ENCODE data around the gene C1QTNF12. TPM values are rescaled to one million over a fixed set of nuclear protein-coding genes. Genes with fewer than 3 reads are reported as not detected.

The C1QTNF12 gene
- total and polyA plus RNA-seq, 2 of the 8 experiments (the other 6 are each of a cell fraction or from before 2014, with no cell fraction given), result 2.1 to 3.7 TPM

- H3K14ac ChIP-seq (ENCODE audit: insufficient read length), result no peak overlapping the region
- H3K18ac ChIP-seq (ENCODE audit: extremely low read depth, low read length), result no peak overlapping the region
- peak overlapping the region; percentile 25; the same call in 1 of the 2 replicates for H4K8ac ChIP-seq (ENCODE audit: extremely low read depth, insufficient read depth, low read length)
- no peak overlapping the region for H3K56ac ChIP-seq (replicated peaks; ENCODE audit: insufficient read length, low read depth, low read length)
- WGBS, 2 experiments (ENCODE audit: extremely low coverage in 1 of 2, insufficient coverage in 1 of 2, insufficient read length in 1 of 2, insufficient replicate concordance in 2 of 2, low coverage in 1 of 2, low lambda C conversion rate in 2 of 2, missing lambda C conversion rate in 1 of 2), result 94% methylated on average over 24 of the region's 38 CpGs; no CpG with 5 or more reads in 1 of the 2 experiments
- H4K20me1 ChIP-seq (replicated peaks in 1 of 2; ENCODE audit: control insufficient read depth in 1 of 2, insufficient read depth in 2 of 2, low read length in 2 of 2), result no peaks in the 10 kb centered on the region
- ChIA-PET CTCF (ENCODE audit: partially characterized antibody) (interaction anchor here (0.8 to 1.6 kb wide), 3 partner anchors 63 to 184 kb away, joined by 3 to 9 read pairs (median 3); no protein-coding TSS in a partner anchor), POLR2A (ENCODE audit: partially characterized antibody) (interaction anchor here (0.9 kb wide), 1 partner anchor 176 kb away, joined by 3 read pairs; no protein-coding TSS in a partner anchor)
- no peak overlapping the region for H2BK20ac ChIP-seq (ENCODE audit: low read length)
- H3K9ac ChIP-seq (replicated peaks in 1 of 4; ENCODE audit: extremely low read depth in 1 of 4, low read depth in 3 of 4, low read length in 3 of 4), result no peak overlapping the region
- no peak overlapping the region for H3K4me2 ChIP-seq (ENCODE audit: insufficient read depth in 1 of 2, low read depth in 2 of 2, low read length in 2 of 2)
- H3K27ac ChIP-seq (ENCODE audit: low read depth, low read length), result no peak overlapping the region
- H3K9me3 ChIP-seq (ENCODE audit: insufficient read depth in 2 of 2, low read depth in 1 of 2, low read length in 1 of 2), result no peaks in the 10 kb centered on the region
- H2BK120ac ChIP-seq (replicated peaks; ENCODE audit: low read depth, low read length), result no peak overlapping the region
- H3K4ac ChIP-seq (replicated peaks; ENCODE audit: insufficient read length, low read depth, low read length), result no peak overlapping the region
- H3K4me3 ChIP-seq (ENCODE audit: extremely low read depth in 1 of 4, insufficient read depth in 2 of 4, low read depth in 3 of 4, low read length in 4 of 4), result no peak overlapping the region
- H3K36me3 ChIP-seq (ENCODE audit: control insufficient read depth in 2 of 4, insufficient read depth in 4 of 4, low read length in 3 of 4), result no peaks in the 10 kb centered on the region
- H2AFZ ChIP-seq (ENCODE audit: low read length), result no peak overlapping the region
- H2BK15ac ChIP-seq (ENCODE audit: low read length), result no peak overlapping the region
- no peak overlapping the region for H4K5ac ChIP-seq (ENCODE audit: insufficient read length, low read depth, low read length)
- no peak overlapping the region for H3K23ac ChIP-seq (ENCODE audit: insufficient read length)
- H3K27me3 ChIP-seq (replicated peaks in 1 of 4; ENCODE audit: control insufficient read depth in 3 of 4, extremely low read depth in 1 of 4, insufficient read depth in 3 of 4, low read length in 3 of 4), result peaks cover 0 to 16% (median 15%) of the 10 kb centered on the region in 4 experiments; a peak in 6 of 7 replicates
- H3K79me2 ChIP-seq (ENCODE audit: control insufficient read depth in 1 of 2, insufficient read depth in 2 of 2, low read length in 2 of 2), result no peaks in the 10 kb centered on the region
- no peaks in the 10 kb centered on the region for H3K79me1 ChIP-seq (ENCODE audit: low read depth, low read length)
- H2AK5ac ChIP-seq (ENCODE audit: low read depth, low read length), result no peak overlapping the region
- FAIRE-seq (no peak), DNase-seq (ENCODE audit: low read depth in 1 of 2, low spot score in 2 of 2) (no peak)
- no peak for TF ChIP-seq SRF (IDR thresholded peaks at IDR 0.05; ENCODE audit: low read depth, low read length)
- TF ChIP-seq POU5F1 (IDR thresholded peaks at IDR 0.05; ENCODE audit: low read depth, low read length), result no peak
- TF ChIP-seq ZNF274 (IDR thresholded peaks at IDR 0.05; ENCODE audit: borderline replicate concordance, extremely low read depth, low read length), result no peak
- TF ChIP-seq CHD1 (IDR thresholded peaks at IDR 0.05; ENCODE audit: low read depth, low read length), result no peak
- TF ChIP-seq PHF8 (conservative IDR thresholded peaks at IDR 0.05; ENCODE audit: low read depth, low read length), result no peak
- TF ChIP-seq POLR2AphosphoS5 (IDR thresholded peaks at IDR 0.05; ENCODE audit: low read depth, low read length), result no peak
- H4K91ac ChIP-seq (replicated peaks; ENCODE audit: insufficient read length, low read length), result peak overlapping the region; percentile 40
- H2BK5ac ChIP-seq (ENCODE audit: low read depth, low read length), result no peak overlapping the region
- peaks cover 8% of the 10 kb centered on the region; the same call in 1 of the 2 replicates for H3K23me2 ChIP-seq (ENCODE audit: low read depth, low read length)
- peaks cover 0 to 13% (median 5%) of the 10 kb centered on the region in 4 experiments; a peak in 6 of 7 replicates for H3K4me1 ChIP-seq (replicated peaks in 1 of 4; ENCODE audit: control insufficient read depth in 3 of 4, insufficient read depth in 4 of 4, low read length in 3 of 4)
- no peak overlapping the region for H2BK12ac ChIP-seq (ENCODE audit: low read depth, low read length)
These were observed 37.6 kb downstream of the C1QTNF12 start for GRCh38 chr1:1208713-1209433.
